GM23338 (cell line): ENCODE results near the gene COL9A3.

Experiments
- EZH2 ChIP-seq: fragments of 200-600 bp; sonication (generic); IDR thresholded peaks from one replicate; pipeline ENCODE4 v1.8.0; 2017; ENCODE audit warnings: antibody characterized with exemption, mild to moderate bottlenecking, low read depth; ENCODE audit not compliant: unreplicated experiment
- POLR2AphosphoS5 ChIP-seq: IDR thresholded peaks from 2 replicates; pipeline ENCODE4 v1.6.1; 2016; ENCODE audit warnings: antibody characterized with exemption, low read depth
- ZNF114 ChIP-seq: fragments of 250-450 bp; sonication (Bioruptor Pico); IDR thresholded peaks from 2 replicates; pipeline ENCODE4 v1.5.0; 2020; ENCODE audit warnings: mild to moderate bottlenecking, moderate library complexity
- TF ChIP-seq, protein P1 (sequence below): fragments of 250-450 bp; sonication (Bioruptor Pico); IDR thresholded peaks from 2 replicates; pipeline ENCODE4 v1.5.0; 2020; ENCODE audit warnings: mild to moderate bottlenecking, moderate library complexity
- TF ChIP-seq, protein P2 (sequence below), 2 experiments: fragments of 200-600 bp in 1 of 2; sonication (generic) in 1 of 2; conservative IDR thresholded peaks; 2 replicates each; pipeline versions ENCODE4 v1.5.1 to v1.6.1; 2016 to 2017; ENCODE audit warnings: antibody characterized with exemption in 2 of 2, low read depth in 2 of 2, mild to moderate bottlenecking in 2 of 2, moderate library complexity in 1 of 2
- TF ChIP-seq, protein P3 (sequence below): IDR thresholded peaks from 2 replicates; pipeline ENCODE4 v1.6.1; 2016; ENCODE audit warnings: antibody characterized with exemption
- TF ChIP-seq, protein P4 (sequence below): IDR thresholded peaks from one replicate; pipeline ENCODE4 v1.6.1; 2018; ENCODE audit warnings: antibody characterized with exemption; ENCODE audit not compliant: unreplicated experiment

DNA sequence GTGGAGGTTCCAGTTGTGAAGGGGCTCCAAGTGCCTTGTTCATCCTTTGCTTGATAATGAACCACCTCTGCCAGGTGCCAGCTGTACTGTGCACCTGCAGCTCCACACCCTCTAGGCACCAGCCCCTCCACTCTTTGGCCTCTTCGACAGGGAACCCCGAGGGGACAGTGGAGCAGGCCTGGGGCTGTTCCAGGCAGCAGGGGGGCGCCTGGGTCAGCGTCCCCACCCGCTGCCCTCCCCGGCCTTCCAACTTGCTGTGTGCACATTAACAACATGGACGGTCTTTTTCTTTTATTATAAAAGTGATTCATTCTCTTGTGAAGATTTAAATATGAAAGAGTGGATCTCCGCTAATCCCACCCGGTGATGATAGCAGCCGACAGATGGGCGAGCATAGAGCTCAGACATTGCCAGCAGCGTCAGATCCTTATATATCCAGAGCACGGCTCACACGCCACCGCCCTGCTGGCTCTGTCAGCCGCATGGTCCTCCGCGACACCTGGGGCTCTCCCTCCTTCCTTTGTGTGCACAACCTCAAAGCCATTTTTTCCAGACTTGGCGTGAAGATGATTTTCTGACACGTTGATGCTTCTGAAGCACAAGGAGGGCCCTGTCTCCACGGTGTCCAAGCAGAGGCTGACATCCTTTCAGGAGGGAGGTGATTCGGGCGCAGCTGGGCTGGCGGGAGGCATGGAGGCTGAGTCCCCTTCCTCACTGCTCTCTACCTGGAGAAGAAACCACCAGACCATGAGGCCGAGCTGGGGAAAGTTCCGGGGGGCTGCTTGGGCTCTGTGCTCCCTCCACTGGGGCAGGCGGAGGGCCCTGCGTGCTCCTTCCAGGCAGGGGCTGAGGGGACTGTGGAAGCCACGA is 42.8 kb upstream of the COL9A3 start:
- TF ChIP-seq POLR2AphosphoS5 (no peak), ZNF114 (CRISPR knock-in tag) (no peak), EZH2 (no peak)
- TF ChIP-seq, protein P1, sequence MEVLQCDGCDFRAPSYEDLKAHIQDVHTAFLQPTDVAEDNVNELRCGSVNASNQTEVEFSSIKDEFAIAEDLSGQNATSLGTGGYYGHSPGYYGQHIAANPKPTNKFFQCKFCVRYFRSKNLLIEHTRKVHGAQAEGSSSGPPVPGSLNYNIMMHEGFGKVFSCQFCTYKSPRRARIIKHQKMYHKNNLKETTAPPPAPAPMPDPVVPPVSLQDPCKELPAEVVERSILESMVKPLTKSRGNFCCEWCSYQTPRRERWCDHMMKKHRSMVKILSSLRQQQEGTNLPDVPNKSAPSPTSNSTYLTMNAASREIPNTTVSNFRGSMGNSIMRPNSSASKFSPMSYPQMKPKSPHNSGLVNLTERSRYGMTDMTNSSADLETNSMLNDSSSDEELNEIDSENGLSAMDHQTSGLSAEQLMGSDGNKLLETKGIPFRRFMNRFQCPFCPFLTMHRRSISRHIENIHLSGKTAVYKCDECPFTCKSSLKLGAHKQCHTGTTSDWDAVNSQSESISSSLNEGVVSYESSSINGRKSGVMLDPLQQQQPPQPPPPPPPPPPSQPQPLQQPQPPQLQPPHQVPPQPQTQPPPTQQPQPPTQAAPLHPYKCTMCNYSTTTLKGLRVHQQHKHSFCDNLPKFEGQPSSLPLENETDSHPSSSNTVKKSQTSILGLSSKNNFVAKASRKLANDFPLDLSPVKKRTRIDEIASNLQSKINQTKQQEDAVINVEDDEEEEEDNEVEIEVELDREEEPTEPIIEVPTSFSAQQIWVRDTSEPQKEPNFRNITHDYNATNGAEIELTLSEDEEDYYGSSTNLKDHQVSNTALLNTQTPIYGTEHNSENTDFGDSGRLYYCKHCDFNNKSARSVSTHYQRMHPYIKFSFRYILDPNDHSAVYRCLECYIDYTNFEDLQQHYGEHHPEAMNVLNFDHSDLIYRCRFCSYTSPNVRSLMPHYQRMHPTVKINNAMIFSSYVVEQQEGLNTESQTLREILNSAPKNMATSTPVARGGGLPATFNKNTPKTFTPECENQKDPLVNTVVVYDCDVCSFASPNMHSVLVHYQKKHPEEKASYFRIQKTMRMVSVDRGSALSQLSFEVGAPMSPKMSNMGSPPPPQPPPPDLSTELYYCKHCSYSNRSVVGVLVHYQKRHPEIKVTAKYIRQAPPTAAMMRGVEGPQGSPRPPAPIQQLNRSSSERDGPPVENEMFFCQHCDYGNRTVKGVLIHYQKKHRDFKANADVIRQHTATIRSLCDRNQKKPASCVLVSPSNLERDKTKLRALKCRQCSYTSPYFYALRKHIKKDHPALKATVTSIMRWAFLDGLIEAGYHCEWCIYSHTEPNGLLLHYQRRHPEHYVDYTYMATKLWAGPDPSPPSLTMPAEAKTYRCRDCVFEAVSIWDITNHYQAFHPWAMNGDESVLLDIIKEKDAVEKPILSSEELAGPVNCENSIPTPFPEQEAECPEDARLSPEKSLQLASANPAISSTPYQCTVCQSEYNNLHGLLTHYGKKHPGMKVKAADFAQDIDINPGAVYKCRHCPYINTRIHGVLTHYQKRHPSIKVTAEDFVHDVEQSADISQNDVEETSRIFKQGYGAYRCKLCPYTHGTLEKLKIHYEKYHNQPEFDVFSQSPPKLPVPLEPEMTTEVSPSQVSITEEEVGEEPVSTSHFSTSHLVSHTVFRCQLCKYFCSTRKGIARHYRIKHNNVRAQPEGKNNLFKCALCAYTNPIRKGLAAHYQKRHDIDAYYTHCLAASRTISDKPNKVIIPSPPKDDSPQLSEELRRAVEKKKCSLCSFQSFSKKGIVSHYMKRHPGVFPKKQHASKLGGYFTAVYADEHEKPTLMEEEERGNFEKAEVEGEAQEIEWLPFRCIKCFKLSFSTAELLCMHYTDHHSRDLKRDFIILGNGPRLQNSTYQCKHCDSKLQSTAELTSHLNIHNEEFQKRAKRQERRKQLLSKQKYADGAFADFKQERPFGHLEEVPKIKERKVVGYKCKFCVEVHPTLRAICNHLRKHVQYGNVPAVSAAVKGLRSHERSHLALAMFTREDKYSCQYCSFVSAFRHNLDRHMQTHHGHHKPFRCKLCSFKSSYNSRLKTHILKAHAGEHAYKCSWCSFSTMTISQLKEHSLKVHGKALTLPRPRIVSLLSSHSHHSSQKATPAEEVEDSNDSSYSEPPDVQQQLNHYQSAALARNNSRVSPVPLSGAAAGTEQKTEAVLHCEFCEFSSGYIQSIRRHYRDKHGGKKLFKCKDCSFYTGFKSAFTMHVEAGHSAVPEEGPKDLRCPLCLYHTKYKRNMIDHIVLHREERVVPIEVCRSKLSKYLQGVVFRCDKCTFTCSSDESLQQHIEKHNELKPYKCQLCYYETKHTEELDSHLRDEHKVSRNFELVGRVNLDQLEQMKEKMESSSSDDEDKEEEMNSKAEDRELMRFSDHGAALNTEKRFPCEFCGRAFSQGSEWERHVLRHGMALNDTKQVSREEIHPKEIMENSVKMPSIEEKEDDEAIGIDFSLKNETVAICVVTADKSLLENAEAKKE (CRISPR knock-in tag): no peak
- TF ChIP-seq, protein P2, sequence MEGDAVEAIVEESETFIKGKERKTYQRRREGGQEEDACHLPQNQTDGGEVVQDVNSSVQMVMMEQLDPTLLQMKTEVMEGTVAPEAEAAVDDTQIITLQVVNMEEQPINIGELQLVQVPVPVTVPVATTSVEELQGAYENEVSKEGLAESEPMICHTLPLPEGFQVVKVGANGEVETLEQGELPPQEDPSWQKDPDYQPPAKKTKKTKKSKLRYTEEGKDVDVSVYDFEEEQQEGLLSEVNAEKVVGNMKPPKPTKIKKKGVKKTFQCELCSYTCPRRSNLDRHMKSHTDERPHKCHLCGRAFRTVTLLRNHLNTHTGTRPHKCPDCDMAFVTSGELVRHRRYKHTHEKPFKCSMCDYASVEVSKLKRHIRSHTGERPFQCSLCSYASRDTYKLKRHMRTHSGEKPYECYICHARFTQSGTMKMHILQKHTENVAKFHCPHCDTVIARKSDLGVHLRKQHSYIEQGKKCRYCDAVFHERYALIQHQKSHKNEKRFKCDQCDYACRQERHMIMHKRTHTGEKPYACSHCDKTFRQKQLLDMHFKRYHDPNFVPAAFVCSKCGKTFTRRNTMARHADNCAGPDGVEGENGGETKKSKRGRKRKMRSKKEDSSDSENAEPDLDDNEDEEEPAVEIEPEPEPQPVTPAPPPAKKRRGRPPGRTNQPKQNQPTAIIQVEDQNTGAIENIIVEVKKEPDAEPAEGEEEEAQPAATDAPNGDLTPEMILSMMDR (conservative IDR thresholded peaks at IDR 0.05; ENCODE audit: low read depth in 2 of 2): no peak
- TF ChIP-seq, protein P3, sequence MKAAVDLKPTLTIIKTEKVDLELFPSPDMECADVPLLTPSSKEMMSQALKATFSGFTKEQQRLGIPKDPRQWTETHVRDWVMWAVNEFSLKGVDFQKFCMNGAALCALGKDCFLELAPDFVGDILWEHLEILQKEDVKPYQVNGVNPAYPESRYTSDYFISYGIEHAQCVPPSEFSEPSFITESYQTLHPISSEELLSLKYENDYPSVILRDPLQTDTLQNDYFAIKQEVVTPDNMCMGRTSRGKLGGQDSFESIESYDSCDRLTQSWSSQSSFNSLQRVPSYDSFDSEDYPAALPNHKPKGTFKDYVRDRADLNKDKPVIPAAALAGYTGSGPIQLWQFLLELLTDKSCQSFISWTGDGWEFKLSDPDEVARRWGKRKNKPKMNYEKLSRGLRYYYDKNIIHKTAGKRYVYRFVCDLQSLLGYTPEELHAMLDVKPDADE: no peak
- TF ChIP-seq, protein P4, sequence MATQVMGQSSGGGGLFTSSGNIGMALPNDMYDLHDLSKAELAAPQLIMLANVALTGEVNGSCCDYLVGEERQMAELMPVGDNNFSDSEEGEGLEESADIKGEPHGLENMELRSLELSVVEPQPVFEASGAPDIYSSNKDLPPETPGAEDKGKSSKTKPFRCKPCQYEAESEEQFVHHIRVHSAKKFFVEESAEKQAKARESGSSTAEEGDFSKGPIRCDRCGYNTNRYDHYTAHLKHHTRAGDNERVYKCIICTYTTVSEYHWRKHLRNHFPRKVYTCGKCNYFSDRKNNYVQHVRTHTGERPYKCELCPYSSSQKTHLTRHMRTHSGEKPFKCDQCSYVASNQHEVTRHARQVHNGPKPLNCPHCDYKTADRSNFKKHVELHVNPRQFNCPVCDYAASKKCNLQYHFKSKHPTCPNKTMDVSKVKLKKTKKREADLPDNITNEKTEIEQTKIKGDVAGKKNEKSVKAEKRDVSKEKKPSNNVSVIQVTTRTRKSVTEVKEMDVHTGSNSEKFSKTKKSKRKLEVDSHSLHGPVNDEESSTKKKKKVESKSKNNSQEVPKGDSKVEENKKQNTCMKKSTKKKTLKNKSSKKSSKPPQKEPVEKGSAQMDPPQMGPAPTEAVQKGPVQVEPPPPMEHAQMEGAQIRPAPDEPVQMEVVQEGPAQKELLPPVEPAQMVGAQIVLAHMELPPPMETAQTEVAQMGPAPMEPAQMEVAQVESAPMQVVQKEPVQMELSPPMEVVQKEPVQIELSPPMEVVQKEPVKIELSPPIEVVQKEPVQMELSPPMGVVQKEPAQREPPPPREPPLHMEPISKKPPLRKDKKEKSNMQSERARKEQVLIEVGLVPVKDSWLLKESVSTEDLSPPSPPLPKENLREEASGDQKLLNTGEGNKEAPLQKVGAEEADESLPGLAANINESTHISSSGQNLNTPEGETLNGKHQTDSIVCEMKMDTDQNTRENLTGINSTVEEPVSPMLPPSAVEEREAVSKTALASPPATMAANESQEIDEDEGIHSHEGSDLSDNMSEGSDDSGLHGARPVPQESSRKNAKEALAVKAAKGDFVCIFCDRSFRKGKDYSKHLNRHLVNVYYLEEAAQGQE: no peak
